ENCODE results near the gene EPYC. TPM values are rescaled to one million over a fixed set of nuclear protein-coding genes. Genes with fewer than 3 reads are reported as not detected.
"Not testable (repeated sequence)": the region's sequence is repeated elsewhere in the genome, so short reads cannot be mapped to it uniquely, and the experiment has no call there.

EPYC gene
- total and polyA plus RNA-seq, 2 donors (not counting 1 experiment from before 2014, with no cell fraction given) = not detected

DNA sequence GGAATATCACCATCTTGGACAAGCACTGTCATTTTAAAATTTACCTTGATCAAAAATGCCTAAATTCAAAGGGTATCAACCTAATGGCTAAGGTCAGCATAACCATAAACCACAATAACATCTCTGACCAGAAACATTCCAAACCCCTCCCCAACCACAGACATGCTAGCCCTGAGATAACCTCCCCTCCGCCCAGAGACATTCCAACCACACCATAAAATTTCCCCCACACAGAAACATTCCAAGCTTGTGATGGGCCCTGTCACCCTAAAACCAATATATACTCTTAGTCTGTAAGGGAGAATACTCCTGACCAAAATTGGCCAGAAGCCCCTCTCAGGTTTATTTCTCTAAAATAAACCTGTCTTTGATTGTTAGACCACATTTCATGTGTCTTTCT, 17.7 kb downstream of the EPYC start:
- peaks cover 10% of the 10 kb centered on the region for H3K27me3 Mint-ChIP-seq
- intact Hi-C loops (cut with micrococcal nuclease) = no loop called here
- TF ChIP-seq, protein P1, sequence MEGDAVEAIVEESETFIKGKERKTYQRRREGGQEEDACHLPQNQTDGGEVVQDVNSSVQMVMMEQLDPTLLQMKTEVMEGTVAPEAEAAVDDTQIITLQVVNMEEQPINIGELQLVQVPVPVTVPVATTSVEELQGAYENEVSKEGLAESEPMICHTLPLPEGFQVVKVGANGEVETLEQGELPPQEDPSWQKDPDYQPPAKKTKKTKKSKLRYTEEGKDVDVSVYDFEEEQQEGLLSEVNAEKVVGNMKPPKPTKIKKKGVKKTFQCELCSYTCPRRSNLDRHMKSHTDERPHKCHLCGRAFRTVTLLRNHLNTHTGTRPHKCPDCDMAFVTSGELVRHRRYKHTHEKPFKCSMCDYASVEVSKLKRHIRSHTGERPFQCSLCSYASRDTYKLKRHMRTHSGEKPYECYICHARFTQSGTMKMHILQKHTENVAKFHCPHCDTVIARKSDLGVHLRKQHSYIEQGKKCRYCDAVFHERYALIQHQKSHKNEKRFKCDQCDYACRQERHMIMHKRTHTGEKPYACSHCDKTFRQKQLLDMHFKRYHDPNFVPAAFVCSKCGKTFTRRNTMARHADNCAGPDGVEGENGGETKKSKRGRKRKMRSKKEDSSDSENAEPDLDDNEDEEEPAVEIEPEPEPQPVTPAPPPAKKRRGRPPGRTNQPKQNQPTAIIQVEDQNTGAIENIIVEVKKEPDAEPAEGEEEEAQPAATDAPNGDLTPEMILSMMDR (IDR thresholded peaks at IDR 0.05) = no peak
- TF ChIP-seq EZH2 (IDR thresholded peaks at IDR 0.05; ENCODE audit: borderline replicate concordance, insufficient read depth, low read depth, low read length, poor library complexity, severe bottlenecking) = no peak
- H3K4me1 Mint-ChIP-seq = no peaks in the 10 kb centered on the region
- DNase-seq = no peak
- ChIA-PET CTCF (no interaction called here), POLR2A (no interaction called here)
- Histone ChIP-seq H3K9me3 (ENCODE audit: control extremely low read depth in 1 of 3, control insufficient read depth in 2 of 3, insufficient read depth in 1 of 3, low read length in 2 of 3) (peaks cover 0 to 1% (median 0%) of the 10 kb centered on the region in 3 donors), H3K36me3 (replicated peaks in 1 of 2; ENCODE audit: control extremely low read depth in 1 of 2, control insufficient read depth in 1 of 2, extremely low read depth in 1 of 2, insufficient read depth in 2 of 2, low read length in 1 of 2) (no peaks in the 10 kb centered on the region), H4K20me1 (ENCODE audit: control insufficient read depth, insufficient read depth, low read length, poor library complexity, severe bottlenecking) (no peaks in the 10 kb centered on the region), H3K4me3 (ENCODE audit: control extremely low read depth in 1 of 5, extremely low read depth in 1 of 5, insufficient read depth in 1 of 5, low read depth in 2 of 5, low read length in 4 of 5) (no peak overlapping the region), H3K4me2 (replicated peaks; ENCODE audit: low read depth, low read length, poor library complexity, severe bottlenecking) (no peak overlapping the region), H2AFZ (ENCODE audit: insufficient read depth, low read depth, low read length, poor library complexity, severe bottlenecking) (no peak overlapping the region), H3K4me1 (ENCODE audit: control insufficient read depth in 2 of 2, insufficient read depth in 2 of 2, low read length in 2 of 2) (no peaks in the 10 kb centered on the region), H3K27me3 (replicated peaks in 1 of 4; ENCODE audit: control extremely low read depth in 1 of 4, control insufficient read depth in 3 of 4, insufficient read depth in 4 of 4, low read length in 3 of 4) (no peaks in the 10 kb centered on the region), H3K27ac (ENCODE audit: low read length in 2 of 2) (no peak overlapping the region), H3K79me2 (ENCODE audit: control insufficient read depth, insufficient read depth, low read length) (no peaks in the 10 kb centered on the region), H3K9ac (ENCODE audit: low read length) (no peak overlapping the region)
- ATAC-seq (ENCODE audit: low read depth) = no peak
- 88% methylated on average over 1 of the region's 1 CpG for WGBS (ENCODE audit: insufficient coverage)
- H3K4me3 Mint-ChIP-seq = no peak overlapping the region
- no peak overlapping the region for H3K27ac Mint-ChIP-seq
- H3K9me3 Mint-ChIP-seq (ENCODE audit: insufficient read depth) = no peaks in the 10 kb centered on the region

DNA sequence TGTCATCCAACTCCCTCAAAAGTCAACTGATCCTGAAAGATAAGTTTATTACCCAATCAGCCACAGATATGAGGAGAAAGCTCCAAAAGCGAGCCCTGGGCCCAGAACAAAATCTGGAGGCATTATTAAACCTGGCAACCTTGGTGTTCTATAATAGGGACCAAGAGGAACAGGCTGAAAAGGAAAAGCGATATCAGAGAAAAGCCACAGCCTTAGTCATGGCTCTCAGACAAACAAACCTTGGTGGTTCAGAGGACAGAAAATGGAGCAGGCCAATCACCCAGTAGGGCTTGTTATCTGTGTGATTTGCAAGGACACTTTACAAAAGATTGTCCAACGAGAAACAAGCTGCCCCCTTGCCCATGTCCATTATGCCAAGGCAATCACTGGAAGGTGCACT, 19.4 kb downstream of the EPYC start:
- H3K4me3 ChIP-seq (ENCODE audit: control extremely low read depth in 1 of 5, extremely low read depth in 1 of 5, insufficient read depth in 1 of 5, low read depth in 2 of 5, low read length in 4 of 5); POLR2A ChIA-PET; H3K27ac Mint-ChIP-seq; H3K9ac ChIP-seq (ENCODE audit: low read length); H3K27ac ChIP-seq (ENCODE audit: low read length in 2 of 2); DNase-seq; H3K27me3 ChIP-seq (replicated peaks in 1 of 4; ENCODE audit: control extremely low read depth in 1 of 4, control insufficient read depth in 3 of 4, insufficient read depth in 4 of 4, low read length in 3 of 4); H4K20me1 ChIP-seq (ENCODE audit: control insufficient read depth, insufficient read depth, low read length, poor library complexity, severe bottlenecking); H3K36me3 ChIP-seq (replicated peaks in 1 of 2; ENCODE audit: control extremely low read depth in 1 of 2, control insufficient read depth in 1 of 2, extremely low read depth in 1 of 2, insufficient read depth in 2 of 2, low read length in 1 of 2); H3K4me3 Mint-ChIP-seq; ATAC-seq (ENCODE audit: low read depth); H3K4me2 ChIP-seq (replicated peaks; ENCODE audit: low read depth, low read length, poor library complexity, severe bottlenecking); H3K79me2 ChIP-seq (ENCODE audit: control insufficient read depth, insufficient read depth, low read length); intact Hi-C loops (cut with micrococcal nuclease); H3K9me3 Mint-ChIP-seq (ENCODE audit: insufficient read depth); H3K9me3 ChIP-seq (ENCODE audit: control extremely low read depth in 1 of 3, control insufficient read depth in 2 of 3, insufficient read depth in 1 of 3, low read length in 2 of 3); H2AFZ ChIP-seq (ENCODE audit: insufficient read depth, low read depth, low read length, poor library complexity, severe bottlenecking); H3K27me3 Mint-ChIP-seq; H3K4me1 Mint-ChIP-seq; H3K4me1 ChIP-seq (ENCODE audit: control insufficient read depth in 2 of 2, insufficient read depth in 2 of 2, low read length in 2 of 2); CTCF ChIA-PET: not testable (repeated sequence)
- WGBS (ENCODE audit: insufficient coverage) = 65% methylated on average over 3 of the region's 3 CpGs
